NK-92 (cell line): ENCODE measurements around the gene ALK.

Source experiments
- DNase-seq: peaks from one replicate; lab custom pipeline; 2025; ENCODE audit not compliant: unreplicated experiment; lab: John Stamatoyannopoulos, UW

Gene ALK

DNA sequence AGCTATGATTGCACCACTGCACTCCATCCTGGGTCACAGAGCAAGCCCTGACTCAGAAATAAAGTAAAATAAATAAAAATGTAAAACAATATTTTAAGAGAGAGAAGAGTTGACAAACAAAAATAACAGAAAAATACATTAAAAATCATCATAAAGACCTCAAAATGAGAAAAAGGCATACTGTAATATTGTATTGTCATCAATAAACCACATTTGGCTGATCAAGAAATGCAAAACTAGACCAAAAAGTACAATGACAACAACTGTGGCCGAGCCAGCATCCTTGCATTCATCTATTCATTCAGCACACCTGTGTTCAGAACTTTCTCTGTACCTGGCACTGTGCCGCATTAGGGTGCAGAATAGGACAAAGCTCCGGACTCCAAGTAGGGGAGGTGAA lies 121.8 kb downstream of the ALK start:
- no peak for DNase-seq

DNA sequence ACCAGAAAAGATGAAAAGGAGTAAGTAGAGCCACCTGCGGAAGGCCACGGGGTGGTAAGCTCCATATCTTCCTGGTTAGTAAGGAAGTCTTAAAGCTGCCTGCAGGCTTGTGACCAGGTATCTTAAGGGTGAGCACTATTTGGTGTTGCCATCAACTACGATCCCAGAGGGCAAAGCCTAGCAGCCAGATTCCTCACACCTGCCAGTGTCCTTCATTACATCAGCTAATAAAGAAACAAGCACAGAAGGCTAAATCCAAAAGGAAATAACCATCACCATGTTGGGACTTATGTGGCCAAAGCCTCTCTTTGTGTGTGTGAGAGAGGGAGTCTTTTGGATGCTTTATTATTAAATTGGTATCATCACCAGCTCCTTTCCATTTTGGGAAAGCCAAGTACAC lies 123.5 kb downstream of the ALK start:
- no peak for DNase-seq

DNA sequence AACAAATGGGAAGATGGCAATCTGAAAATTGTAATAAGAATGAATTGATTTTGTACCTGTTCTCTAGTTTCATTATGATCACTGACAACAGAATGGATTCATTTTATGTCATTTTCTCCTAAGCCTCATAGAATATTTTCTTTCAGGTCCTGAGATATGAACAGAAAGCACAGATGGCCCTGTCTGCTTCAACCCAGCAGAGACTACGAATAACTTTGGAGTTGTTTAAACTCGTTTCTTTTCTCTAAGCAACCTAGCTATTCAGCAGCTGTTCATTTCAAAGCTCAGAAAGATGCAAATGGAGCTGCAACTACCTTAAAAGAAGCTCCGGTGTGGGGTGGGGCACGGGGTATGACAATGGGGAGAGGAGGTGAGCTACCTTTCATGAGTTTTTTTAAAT lies 124.9 kb downstream of the ALK start:
- no peak for DNase-seq

DNA sequence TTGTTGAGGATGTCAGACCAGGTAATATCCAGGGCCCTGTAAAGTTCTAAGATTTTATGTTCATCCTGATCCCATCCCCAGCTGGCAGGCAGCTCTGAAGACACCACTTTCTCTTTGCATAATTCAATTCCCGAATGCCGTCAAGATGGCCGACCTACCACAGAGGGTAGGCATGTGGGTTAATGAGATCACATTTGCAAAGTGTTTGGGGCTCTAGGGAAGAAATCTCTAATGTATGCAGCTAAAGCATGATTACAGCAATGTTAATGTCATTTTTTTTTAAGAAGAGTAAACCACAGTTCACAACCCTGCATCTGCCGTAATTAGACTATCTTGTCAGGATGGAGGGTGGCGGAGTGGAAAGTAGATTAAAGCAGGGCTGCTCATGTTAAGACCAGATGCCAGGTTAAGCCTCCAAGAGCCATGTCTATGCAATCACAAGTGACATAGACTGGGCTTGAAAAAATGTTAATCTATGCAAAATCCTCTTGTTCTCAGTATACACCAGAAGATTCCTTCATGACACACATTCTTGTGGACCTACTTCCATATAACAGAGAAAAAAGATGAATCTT lies 131.4 kb downstream of the ALK start:
- no peak for DNase-seq

DNA sequence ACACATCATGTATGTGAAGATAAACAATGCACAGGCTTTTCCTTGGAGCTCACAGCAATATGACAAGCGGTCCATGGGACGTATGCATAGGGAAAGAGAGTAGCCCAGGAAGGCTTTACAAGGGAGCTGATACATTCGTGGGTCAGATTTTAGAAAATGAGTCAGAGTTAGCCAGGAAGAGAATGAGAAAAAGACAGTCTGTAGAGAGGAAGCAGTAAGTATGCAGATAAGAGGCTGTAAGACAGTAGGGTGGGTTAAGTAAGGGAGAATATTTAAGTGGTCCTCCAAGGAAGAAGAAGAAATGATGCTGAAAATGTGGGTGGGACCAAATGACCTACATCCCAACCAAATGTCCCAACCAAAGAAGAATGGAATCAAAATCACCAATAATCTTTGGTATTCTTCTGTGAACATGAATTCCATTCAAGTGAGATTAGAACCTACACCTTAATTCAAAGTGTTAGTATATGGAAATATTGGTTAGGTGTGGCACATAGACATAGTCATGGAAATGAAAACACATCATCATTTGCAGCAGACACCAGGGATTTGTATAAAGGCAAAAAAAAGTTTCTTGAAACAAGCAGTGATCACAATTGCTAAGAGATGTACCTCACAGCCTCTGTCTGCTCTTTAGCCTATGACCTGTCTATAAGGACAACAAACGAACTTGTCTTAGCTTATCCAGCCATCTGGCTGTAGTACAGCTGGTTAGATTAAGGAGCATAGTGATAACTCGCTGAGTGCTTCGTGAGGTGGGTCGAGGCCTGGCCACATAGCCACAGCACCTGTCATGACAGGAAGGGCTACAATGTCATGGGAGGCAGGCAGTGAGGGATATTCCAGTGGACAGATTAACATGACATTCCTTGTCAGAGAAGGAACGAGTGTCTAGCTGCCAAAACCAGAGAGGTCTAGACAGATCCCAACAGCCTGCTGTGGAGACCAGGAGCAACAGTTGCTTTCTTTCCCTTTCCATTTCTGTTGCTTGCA lies 133.6 kb downstream of the ALK start:
- no peak for DNase-seq

DNA sequence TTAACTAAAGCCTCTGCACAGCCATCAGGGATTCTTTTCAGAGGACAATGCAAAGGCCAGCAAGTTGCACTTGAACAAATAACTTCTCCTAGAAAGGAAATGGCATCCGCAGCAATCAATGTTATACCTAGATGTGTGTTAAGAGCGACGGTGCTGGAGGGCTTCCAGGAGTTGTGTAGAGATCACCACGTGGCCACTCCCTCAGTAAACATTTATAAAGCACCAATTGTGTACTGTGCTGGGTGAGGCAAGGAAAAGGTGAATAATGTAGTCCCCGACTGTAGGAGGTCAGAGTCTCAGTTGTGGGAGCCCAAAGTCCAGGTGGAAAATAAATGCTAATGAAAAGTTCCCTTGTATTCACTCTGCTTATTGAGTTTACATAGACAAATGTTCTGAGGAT lies 135.0 kb downstream of the ALK start:
- no peak for DNase-seq

DNA sequence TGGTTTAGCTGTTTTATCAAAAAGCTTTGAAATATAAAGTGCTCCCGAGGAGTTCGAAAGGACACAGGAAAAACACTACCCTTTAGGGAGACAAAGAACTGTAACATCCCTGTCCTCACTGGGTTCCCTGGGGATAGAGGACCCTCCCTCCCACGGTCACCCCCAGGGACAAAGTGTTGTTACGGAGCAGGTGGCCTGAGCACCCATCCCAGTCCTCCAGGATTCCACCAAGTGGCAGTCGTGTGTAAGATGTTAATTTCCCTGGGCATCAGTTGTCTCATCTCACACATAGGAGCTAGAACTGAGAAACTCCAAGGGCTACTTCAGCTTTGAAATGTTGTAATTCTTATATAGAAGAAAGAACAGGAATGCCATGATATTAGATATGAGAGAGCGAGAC lies 137.7 kb downstream of the ALK start:
- DNase-seq = no peak

DNA sequence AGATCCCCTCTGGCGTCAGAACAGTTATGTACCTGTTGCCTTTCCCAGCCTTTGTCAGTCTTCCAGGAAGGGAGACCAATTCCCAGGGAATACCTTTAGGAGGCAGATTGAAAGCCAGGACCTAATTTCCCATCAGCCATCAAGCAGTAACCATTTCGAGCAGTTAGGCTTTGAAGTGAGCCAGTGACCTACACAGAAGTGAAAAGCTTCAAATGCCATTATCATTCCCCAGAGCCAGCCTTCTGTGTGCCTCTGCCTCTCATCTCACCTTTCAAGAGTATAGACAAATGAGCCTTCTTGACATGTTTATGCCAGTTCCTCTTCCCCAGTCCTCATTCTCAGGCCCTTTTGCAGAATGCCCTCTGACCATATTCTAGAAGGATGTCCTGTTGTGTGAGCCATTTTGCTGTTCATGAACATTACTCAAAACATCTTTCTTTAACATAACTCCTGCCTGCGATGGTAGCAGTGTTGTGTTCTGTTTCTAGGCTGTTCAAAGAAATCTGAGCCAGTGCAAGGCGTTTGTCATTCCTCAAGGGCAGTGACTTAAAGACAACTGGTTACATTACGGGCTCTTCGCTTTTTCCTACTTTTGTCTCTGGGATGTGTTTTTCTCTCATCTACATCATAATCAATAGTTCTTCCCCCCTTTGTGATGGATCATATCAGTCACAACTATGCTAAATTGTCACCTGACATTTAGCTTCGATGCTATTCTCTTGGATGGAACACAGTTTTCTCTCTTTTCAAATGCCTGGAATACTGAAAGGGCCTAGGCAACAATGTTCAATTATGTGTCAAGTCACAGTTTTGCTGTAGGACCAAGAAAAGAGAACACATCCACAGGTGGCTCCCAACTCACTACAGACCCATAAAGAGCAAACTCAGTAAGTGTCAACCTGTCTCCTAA lies 138.6 kb downstream of the ALK start:
- no peak for DNase-seq

DNA sequence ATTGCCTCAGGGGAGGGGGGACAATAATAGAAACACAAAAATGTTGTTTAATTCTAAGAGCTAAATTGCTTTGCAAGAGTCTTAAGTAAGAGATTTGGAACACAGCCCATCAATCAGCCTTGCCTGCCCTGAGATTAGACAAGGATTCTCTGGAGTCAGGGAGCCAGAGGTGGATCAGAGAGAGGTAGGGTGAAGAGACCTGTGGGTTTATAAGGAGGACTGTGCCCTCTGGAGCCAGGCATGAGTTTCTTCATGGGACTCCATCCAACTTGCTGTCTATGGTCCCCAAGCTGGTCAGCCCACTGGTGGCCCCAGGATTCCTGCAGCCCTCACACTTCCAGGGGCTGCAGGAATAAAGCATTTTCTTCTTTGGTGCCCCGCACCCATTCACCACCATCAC lies 139.3 kb downstream of the ALK start:
- no peak for DNase-seq

DNA sequence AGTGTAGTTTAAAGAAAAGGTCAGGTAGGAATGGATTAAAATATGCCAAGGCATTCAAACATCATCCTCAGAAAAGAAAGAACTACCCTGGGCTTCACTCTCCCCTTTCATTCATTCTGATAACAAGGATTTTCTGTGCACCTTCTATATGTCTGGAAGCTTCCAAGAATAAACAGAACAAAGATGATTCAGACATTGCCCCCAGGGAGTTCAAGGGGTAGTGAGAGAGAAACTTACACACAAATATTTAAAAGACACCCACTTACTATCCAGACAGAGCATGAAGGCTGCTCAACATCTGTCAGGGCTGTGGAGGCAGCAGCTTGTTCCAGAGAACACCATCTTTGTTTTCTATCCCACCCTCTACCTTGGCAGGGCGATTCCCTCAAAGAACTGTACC lies 140.5 kb downstream of the ALK start:
- DNase-seq = no peak

DNA sequence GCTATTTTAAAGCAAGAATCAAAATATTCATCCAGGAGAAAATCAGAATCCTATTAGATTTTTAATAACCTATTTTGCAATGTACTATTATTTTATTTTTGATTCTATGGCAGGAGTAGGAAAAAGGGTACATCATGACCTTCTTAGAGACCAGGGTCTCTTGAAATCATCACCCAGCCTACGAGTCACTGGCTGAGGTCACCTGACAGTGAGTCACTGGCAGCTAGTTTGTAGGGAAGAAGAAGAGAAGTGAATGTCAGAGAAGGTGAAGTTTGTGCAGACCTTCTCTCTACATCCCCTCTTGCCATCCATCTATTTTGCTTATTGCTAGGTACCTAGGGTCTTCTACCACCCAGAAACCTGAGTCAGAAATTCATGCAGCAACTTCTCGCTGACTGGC lies 144.2 kb downstream of the ALK start:
- DNase-seq = no peak

DNA sequence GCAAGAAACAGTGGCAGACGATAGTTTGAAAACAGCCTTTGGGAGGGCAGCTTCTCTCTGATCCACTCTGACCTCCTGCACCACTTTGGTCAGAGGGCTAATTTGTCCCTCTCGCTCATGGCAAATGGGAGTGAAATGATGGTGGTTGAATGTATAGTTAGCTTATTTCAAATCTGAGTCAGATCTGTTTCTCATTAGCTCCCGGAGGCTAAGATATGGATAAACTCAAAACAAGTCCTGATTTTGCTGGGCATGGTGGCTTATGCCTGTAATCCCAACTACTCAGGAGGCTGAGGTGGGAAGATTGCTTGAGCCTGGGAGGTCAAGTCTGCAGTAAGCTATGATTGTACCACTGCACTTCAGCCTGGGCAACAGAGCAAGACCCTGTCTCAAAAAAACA lies 145.0 kb downstream of the ALK start:
- no peak for DNase-seq

DNA sequence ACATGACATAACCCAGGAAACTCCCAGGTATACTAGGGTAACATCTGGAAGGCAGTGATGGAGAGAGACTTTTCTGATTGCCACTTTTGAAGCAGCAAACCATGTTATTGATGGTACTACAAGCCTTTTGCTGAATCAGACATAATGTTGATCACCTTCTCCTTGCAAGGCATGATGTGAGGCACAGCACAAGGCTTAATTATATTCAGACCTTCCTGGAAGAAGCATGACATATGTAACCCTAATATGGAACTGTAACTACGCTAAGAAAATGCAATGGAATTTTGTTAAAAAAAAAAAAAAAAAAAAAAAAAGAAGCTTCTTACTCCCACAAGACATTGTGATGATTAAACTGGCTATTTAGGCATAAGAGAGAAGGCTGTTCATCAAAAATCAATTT lies 145.4 kb downstream of the ALK start:
- DNase-seq = no peak

DNA sequence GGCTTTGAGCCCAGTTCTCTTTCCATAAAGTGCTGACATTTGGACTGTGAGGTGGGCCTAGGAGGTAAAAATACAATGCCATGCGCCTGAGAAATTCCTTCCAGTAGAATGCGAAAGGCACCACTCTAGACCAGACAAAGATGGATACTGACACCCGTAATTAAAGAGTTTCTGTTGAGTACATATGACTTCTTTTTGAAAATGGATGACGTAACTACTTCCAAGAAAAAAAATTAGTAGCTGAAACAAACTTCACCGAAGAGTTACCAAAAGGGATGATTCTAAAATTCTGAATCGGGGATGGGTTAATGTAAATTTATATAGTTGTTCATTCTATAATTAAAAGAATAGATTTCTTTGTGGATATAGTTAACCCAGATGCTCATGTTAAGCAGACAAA lies 146.8 kb downstream of the ALK start:
- no peak for DNase-seq

DNA sequence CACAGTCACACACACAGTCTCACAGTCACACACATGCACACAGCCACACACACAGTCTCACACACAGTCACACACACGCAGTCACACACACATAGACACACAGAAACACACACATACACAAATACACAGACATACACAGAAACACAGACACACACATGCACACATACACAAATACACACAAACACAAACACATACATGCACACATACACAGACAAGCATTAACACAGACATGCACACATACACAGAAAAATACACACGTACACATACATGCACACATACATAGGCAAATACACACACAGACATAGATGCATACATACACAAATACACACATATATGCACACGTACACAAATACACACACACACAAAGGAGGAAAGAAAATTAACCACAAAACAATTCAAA lies 150.5 kb downstream of the ALK start:
- DNase-seq = no peak

DNA sequence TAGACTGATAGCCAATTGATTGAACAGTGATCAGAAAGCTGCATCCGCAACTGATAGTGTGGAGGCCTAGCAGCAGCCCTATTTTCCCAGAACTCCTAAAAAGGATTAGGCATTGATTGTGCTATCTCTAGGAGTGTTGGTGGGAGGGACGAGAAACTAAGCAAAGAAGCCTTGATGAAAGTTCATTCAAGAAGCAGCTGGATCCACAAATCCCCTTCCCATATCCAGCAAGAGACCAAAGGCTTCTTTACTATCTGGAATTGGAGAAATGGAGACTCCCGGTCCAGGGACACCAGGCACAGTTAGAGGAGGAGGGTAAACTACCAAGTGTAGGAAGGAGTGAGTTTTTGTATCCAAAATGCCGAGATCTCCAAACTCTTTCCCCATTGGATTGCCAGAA lies 151.5 kb downstream of the ALK start:
- DNase-seq = no peak

DNA sequence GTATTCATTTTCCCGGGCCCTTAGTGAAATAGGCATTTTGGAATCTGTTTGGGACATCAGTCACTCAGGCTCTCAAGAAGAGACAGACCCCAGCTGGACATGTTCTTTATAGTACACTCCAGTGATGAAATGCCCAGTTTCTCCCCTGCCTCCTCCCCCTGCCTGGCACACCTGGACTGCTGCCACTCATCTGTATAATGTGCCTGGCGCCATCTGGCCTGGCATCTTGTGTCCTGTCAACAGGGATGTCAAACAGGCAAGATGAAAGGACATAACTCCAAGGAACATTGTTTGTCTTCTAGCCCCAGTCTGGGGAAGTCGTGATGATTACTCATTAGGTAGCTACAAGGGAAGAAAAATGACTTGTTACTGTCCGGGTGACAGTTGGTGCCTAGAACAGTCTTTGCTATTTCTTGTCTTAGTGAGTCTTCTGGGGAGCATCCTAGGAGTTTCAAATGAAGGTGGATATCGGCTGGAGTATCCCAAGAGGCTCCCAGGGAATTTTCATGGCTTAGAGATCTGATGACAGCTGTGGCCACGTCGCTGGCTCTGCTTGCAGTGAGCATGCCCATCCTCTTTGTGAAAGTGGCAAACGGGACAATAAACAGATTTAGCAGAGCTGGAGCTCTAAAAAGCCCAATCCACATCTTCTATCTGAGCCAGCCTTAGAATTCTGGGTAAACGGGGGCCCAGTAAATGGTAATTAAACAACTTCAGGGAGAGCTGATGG lies 153.6 kb downstream of the ALK start:
- no peak for DNase-seq

DNA sequence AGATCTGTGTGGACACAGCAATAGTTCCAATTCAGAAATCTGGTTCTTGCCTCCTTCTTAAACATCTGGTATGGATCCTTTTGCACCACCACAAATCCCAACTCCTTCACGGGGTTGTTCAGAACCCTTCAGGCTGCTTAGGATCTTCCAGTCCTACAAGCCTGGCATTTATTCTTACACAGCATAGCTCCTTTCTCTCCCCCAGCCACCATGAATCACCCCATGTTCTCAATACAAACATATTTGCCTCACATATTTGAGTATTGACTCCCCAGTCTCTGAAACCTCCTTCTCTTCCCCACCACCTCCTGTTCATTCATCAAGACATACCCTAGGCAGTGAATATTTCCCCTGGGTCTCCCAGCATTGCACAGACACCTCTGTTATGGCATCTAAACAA lies 155.2 kb downstream of the ALK start:
- DNase-seq = no peak

DNA sequence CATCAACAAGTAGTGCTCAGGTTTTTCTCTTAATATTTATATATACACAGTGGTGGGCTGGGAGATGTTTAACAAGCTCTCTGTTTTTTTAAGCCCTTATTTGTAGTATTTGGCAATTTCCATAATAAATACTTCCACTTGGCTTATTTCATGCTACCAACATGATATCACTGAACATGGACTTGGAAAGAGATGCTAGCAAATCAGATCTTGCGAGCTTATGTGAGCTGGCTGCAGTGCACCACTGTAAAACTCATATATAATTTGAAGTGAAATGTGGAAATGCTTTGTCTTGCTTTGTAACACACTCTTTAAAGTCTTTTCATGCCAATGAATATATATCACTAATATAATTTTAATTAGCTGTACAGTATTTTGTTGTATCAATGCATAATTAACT lies 155.7 kb downstream of the ALK start:
- DNase-seq = no peak

DNA sequence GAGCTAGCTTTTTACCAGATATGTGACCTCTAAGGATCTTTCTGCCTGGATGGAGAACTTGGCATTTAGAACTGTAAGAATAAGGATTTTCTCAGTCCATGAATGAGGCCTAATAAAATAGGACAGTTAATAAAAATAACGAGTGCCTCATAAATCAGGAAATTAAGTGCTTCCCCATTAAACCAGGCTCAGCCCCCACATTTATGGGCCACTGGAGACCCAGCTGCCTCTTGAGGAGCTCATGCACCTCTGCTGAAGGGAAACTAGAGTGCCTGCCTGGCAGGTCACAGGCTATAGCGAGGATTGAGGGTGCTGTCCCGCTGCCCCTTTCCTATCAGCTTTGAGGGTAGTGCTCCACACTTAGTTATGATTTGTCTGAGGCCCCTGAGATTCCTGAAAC lies 158.0 kb downstream of the ALK start:
- DNase-seq = no peak

DNA sequence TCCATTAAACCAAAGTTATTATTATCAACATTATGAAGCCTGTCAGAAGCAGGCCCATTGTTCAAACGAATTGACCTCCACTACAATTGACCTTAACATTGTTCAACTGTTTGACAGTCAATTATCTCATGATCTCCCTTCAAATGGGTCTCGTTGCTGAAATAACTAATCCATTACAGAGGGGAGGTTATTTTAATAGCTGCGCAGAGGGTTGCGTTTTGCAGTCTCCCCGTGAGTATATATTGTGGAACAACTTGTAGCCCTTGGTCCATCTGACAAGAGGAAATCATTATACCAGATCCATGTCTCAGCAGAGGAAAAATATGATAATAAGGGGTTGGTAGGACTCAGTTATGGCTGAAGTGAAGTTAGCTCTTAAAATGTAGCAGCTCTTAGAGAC lies 159.1 kb downstream of the ALK start:
- DNase-seq = no peak
